Ovary (tissue), 3 donors: ENCODE results near the gene AMPH.

ENCODE experiments used
- CTCF ChIP-seq, 3 donors: fragments of 450-650 bp in 2 of 3; fragments of 200-600 bp in 1 of 3; IDR thresholded peaks; one replicate each; pipeline versions ENCODE4 v1.5.1 to v1.8.0; 2016 to 2022; ENCODE audit warnings: antibody characterized with exemption in 3 of 3, mild to moderate bottlenecking in 1 of 3
- EP300 ChIP-seq: sonication (generic); formaldehyde crosslinking; IDR thresholded peaks from one replicate; pipeline ENCODE4 v1.6.1; 2017; ENCODE audit warnings: antibody characterized with exemption
- donor health status: DM: no; HTN: no; CAD: no.

- no peak for TF ChIP-seq CTCF (IDR thresholded peaks at IDR 0.05)
- no peak for TF ChIP-seq EP300
Observed at GRCh38 chr7:38369816-38370493, 261.2 kb downstream of the AMPH start.
